Measurements from ENCODE around the gene METTL16.
"Not testable (repeated sequence)": the region's sequence is repeated elsewhere in the genome, so short reads cannot be mapped to it uniquely, and the experiment has no call there.

Gene METTL16

GRCh38 chr17:2466931-2467330 lies 44.8 kb downstream of the METTL16 start:
- Histone ChIP-seq H3K36me3 (ENCODE audit: control insufficient read depth, insufficient read depth, low read length) (no peaks in the 10 kb centered on the region), H3K4me3 (ENCODE audit: low read length) (no peak overlapping the region), H3K9me3 (ENCODE audit: control insufficient read depth, low read length) (no peaks in the 10 kb centered on the region), H3K27me3 (ENCODE audit: control insufficient read depth, insufficient read depth, low read length) (no peaks in the 10 kb centered on the region), H3K9ac (ENCODE audit: low read length) (no peak overlapping the region), H3K4me1 (ENCODE audit: control insufficient read depth, insufficient read depth, low read length) (no peaks in the 10 kb centered on the region)

- H3K4me1 ChIP-seq (ENCODE audit: control insufficient read depth, insufficient read depth, low read length), result no peaks in the 10 kb centered on the region
- H3K4me3 ChIP-seq (ENCODE audit: low read length), result no peak overlapping the region
- H3K9ac ChIP-seq (ENCODE audit: low read length), result no peak overlapping the region
- no peaks in the 10 kb centered on the region for H3K9me3 ChIP-seq (ENCODE audit: control insufficient read depth, low read length)
- no peaks in the 10 kb centered on the region for H3K36me3 ChIP-seq (ENCODE audit: control insufficient read depth, insufficient read depth, low read length)
- H3K27me3 ChIP-seq (ENCODE audit: control insufficient read depth, insufficient read depth, low read length), result no peaks in the 10 kb centered on the region
Measured at GRCh38 chr17:2462481-2462880, 49.2 kb downstream of the METTL16 start.

- H3K4me1 ChIP-seq (ENCODE audit: control insufficient read depth, insufficient read depth, low read length), result no peaks in the 10 kb centered on the region
- no peak overlapping the region for H3K4me3 ChIP-seq (ENCODE audit: low read length)
- no peaks in the 10 kb centered on the region for H3K9me3 ChIP-seq (ENCODE audit: control insufficient read depth, low read length)
- H3K36me3 ChIP-seq (ENCODE audit: control insufficient read depth, insufficient read depth, low read length), result no peaks in the 10 kb centered on the region
- no peaks in the 10 kb centered on the region for H3K27me3 ChIP-seq (ENCODE audit: control insufficient read depth, insufficient read depth, low read length)
- no peak overlapping the region for H3K9ac ChIP-seq (ENCODE audit: low read length)
Measured at GRCh38 chr17:2459917-2460271, 51.8 kb downstream of the METTL16 start.

GRCh38 chr17:2457913-2458312 lies 53.8 kb downstream of the METTL16 start:
- Histone ChIP-seq H3K4me1 (ENCODE audit: control insufficient read depth, insufficient read depth, low read length) (no peaks in the 10 kb centered on the region), H3K36me3 (ENCODE audit: control insufficient read depth, insufficient read depth, low read length) (no peaks in the 10 kb centered on the region), H3K4me3 (ENCODE audit: low read length) (no peak overlapping the region), H3K9ac (ENCODE audit: low read length) (no peak overlapping the region), H3K9me3 (ENCODE audit: control insufficient read depth, low read length) (no peaks in the 10 kb centered on the region), H3K27me3 (ENCODE audit: control insufficient read depth, insufficient read depth, low read length) (no peaks in the 10 kb centered on the region)

- Histone ChIP-seq H3K4me3 (ENCODE audit: low read length) (no peak overlapping the region), H3K9ac (ENCODE audit: low read length) (no peak overlapping the region), H3K4me1 (ENCODE audit: control insufficient read depth, insufficient read depth, low read length) (no peaks in the 10 kb centered on the region), H3K9me3 (ENCODE audit: control insufficient read depth, low read length) (no peaks in the 10 kb centered on the region), H3K27me3 (ENCODE audit: control insufficient read depth, insufficient read depth, low read length) (no peaks in the 10 kb centered on the region), H3K36me3 (ENCODE audit: control insufficient read depth, insufficient read depth, low read length) (no peaks in the 10 kb centered on the region)
Measured at GRCh38 chr17:2456475-2456874, 55.2 kb downstream of the METTL16 start.

GRCh38 chr17:2455956-2456355 lies 55.7 kb downstream of the METTL16 start:
- Histone ChIP-seq H3K27me3 (ENCODE audit: control insufficient read depth, insufficient read depth, low read length) (no peaks in the 10 kb centered on the region), H3K4me1 (ENCODE audit: control insufficient read depth, insufficient read depth, low read length) (no peaks in the 10 kb centered on the region), H3K9ac (ENCODE audit: low read length) (no peak overlapping the region), H3K36me3 (ENCODE audit: control insufficient read depth, insufficient read depth, low read length) (no peaks in the 10 kb centered on the region), H3K4me3 (ENCODE audit: low read length) (no peak overlapping the region), H3K9me3 (ENCODE audit: control insufficient read depth, low read length) (no peaks in the 10 kb centered on the region)

- no peaks in the 10 kb centered on the region for H3K27me3 ChIP-seq (ENCODE audit: control insufficient read depth, insufficient read depth, low read length)
- H3K9ac ChIP-seq (ENCODE audit: low read length), result no peak overlapping the region
- no peaks in the 10 kb centered on the region for H3K9me3 ChIP-seq (ENCODE audit: control insufficient read depth, low read length)
- no peaks in the 10 kb centered on the region for H3K4me1 ChIP-seq (ENCODE audit: control insufficient read depth, insufficient read depth, low read length)
- no peak overlapping the region for H3K4me3 ChIP-seq (ENCODE audit: low read length)
- no peaks in the 10 kb centered on the region for H3K36me3 ChIP-seq (ENCODE audit: control insufficient read depth, insufficient read depth, low read length)
Measured at GRCh38 chr17:2453866-2454265, 57.8 kb downstream of the METTL16 start.

- Histone ChIP-seq H3K4me3 (ENCODE audit: low read length) (no peak overlapping the region), H3K4me1 (ENCODE audit: control insufficient read depth, insufficient read depth, low read length) (no peaks in the 10 kb centered on the region), H3K9me3 (ENCODE audit: control insufficient read depth, low read length) (no peaks in the 10 kb centered on the region), H3K9ac (ENCODE audit: low read length) (no peak overlapping the region), H3K36me3 (ENCODE audit: control insufficient read depth, insufficient read depth, low read length) (no peaks in the 10 kb centered on the region), H3K27me3 (ENCODE audit: control insufficient read depth, insufficient read depth, low read length) (no peaks in the 10 kb centered on the region)
Measured at GRCh38 chr17:2453325-2453724, 58.4 kb downstream of the METTL16 start.

- no peaks in the 10 kb centered on the region for H3K4me1 ChIP-seq (ENCODE audit: control insufficient read depth, insufficient read depth, low read length)
- H3K27me3 ChIP-seq (ENCODE audit: control insufficient read depth, insufficient read depth, low read length), result no peaks in the 10 kb centered on the region
- no peaks in the 10 kb centered on the region for H3K36me3 ChIP-seq (ENCODE audit: control insufficient read depth, insufficient read depth, low read length)
- H3K9ac ChIP-seq (ENCODE audit: low read length), result no peak overlapping the region
- no peaks in the 10 kb centered on the region for H3K9me3 ChIP-seq (ENCODE audit: control insufficient read depth, low read length)
- no peak overlapping the region for H3K4me3 ChIP-seq (ENCODE audit: low read length)
Measured at GRCh38 chr17:2452216-2452750, 59.4 kb downstream of the METTL16 start.

GRCh38 chr17:2450016-2450650 lies 61.6 kb downstream of the METTL16 start:
- Histone ChIP-seq H3K4me3 (ENCODE audit: low read length) (no peak overlapping the region), H3K36me3 (ENCODE audit: control insufficient read depth, insufficient read depth, low read length) (no peaks in the 10 kb centered on the region), H3K9me3 (ENCODE audit: control insufficient read depth, low read length) (no peaks in the 10 kb centered on the region), H3K27me3 (ENCODE audit: control insufficient read depth, insufficient read depth, low read length) (no peaks in the 10 kb centered on the region), H3K4me1 (ENCODE audit: control insufficient read depth, insufficient read depth, low read length) (no peaks in the 10 kb centered on the region), H3K9ac (ENCODE audit: low read length) (no peak overlapping the region)

GRCh38 chr17:2449486-2449885 lies 62.2 kb downstream of the METTL16 start:
- no peaks in the 10 kb centered on the region for H3K27me3 ChIP-seq (ENCODE audit: control insufficient read depth, insufficient read depth, low read length)
- H3K4me3 ChIP-seq (ENCODE audit: low read length), result no peak overlapping the region
- no peaks in the 10 kb centered on the region for H3K9me3 ChIP-seq (ENCODE audit: control insufficient read depth, low read length)
- H3K4me1 ChIP-seq (ENCODE audit: control insufficient read depth, insufficient read depth, low read length), result no peaks in the 10 kb centered on the region
- H3K36me3 ChIP-seq (ENCODE audit: control insufficient read depth, insufficient read depth, low read length), result no peaks in the 10 kb centered on the region
- no peak overlapping the region for H3K9ac ChIP-seq (ENCODE audit: low read length)

GRCh38 chr17:2447479-2447878 lies 64.2 kb downstream of the METTL16 start:
- not testable (repeated sequence) for H3K36me3 ChIP-seq (ENCODE audit: control insufficient read depth, insufficient read depth, low read length); H3K4me3 ChIP-seq (ENCODE audit: low read length); H3K4me1 ChIP-seq (ENCODE audit: control insufficient read depth, insufficient read depth, low read length); H3K9me3 ChIP-seq (ENCODE audit: control insufficient read depth, low read length); H3K27me3 ChIP-seq (ENCODE audit: control insufficient read depth, insufficient read depth, low read length); H3K9ac ChIP-seq (ENCODE audit: low read length)

GRCh38 chr17:2445638-2446037 lies 66.0 kb downstream of the METTL16 start:
- no peak overlapping the region for H3K4me3 ChIP-seq (ENCODE audit: low read length)
- no peaks in the 10 kb centered on the region for H3K36me3 ChIP-seq (ENCODE audit: control insufficient read depth, insufficient read depth, low read length)
- H3K4me1 ChIP-seq (ENCODE audit: control insufficient read depth, insufficient read depth, low read length), result no peaks in the 10 kb centered on the region
- no peaks in the 10 kb centered on the region for H3K9me3 ChIP-seq (ENCODE audit: control insufficient read depth, low read length)
- H3K27me3 ChIP-seq (ENCODE audit: control insufficient read depth, insufficient read depth, low read length), result no peaks in the 10 kb centered on the region
- no peak overlapping the region for H3K9ac ChIP-seq (ENCODE audit: low read length)
